GM12878 (cell line): ENCODE measurements around the gene SPRR5. TPM values are rescaled to one million over a fixed set of nuclear protein-coding genes. Genes with fewer than 3 reads are reported as not detected.

Experiments
- ATAC-seq: fragments of 200-7000 bp; cut with Tn5 transposase; 3 replicates; pipeline ENCODE4 v1.9.1; 2020; ENCODE audit warnings: mild to moderate bottlenecking, moderate library complexity
- BruUV-seq: library from RNA; stranded (reverse); fragments of 400-500 nt; replicated peaks from 2 replicates; lab custom pipeline; 2021; lab: Mats Ljungman, UMichigan
- CTCF ChIA-PET: fragments of 300-600 bp; sonication (Branson Sonifier 250); formaldehyde crosslinking; extraction: SDS; loops from one replicate; lab custom pipeline; 2021; ENCODE audit warnings: inconsistent platforms; lab: Yijun Ruan, JAX
- POLR2A ChIA-PET: fragments of 350-600 bp; formaldehyde crosslinking; extraction: SDS; loops from one replicate; lab custom pipeline; 2021; ENCODE audit warnings: inconsistent platforms; lab: Charles Lee
- RAD21 ChIA-PET: fragments of 300-600 bp; sonication (Branson Sonifier 250); formaldehyde crosslinking; loops from one replicate; lab custom pipeline; 2023; ENCODE audit warnings: antibody characterized with exemption; ENCODE audit not compliant: unreplicated experiment; lab: Charles Lee
- SMC1A ChIA-PET: fragments of 300-600 bp; sonication (Branson Sonifier 250); formaldehyde crosslinking; loops from one replicate; lab custom pipeline; 2023; ENCODE audit not compliant: unreplicated experiment, uncharacterized antibody; lab: Charles Lee
- DNase-seq: peaks from one replicate; pipeline ENCODE4 v3.0.0-alpha.2; 2011; ENCODE audit warnings: low read depth, low spot score
- FAIRE-seq: peaks from 3 replicates; lab custom pipeline; 2011; peaks lifted over from hg19 to GRCh38; lab: Jason Lieb, UNC
- H2AFZ ChIP-seq: 2 replicates; pipeline ENCODE4 v1.6.0; 2011; ENCODE audit warnings: low read depth, low read length, control low read depth; ENCODE audit not compliant: control insufficient read depth
- H3K27ac ChIP-seq: 2 replicates; pipeline ENCODE4 v1.5.1; 2011; ENCODE audit warnings: control low read depth; ENCODE audit not compliant: control insufficient read depth, insufficient read depth
- H3K27me3 ChIP-seq, 2 experiments: replicated peaks in 1 of 2; 2 replicates each; pipeline versions ENCODE4 v1.6.0 to v1.6.1; 2011; ENCODE audit warnings: low read length in 1 of 2; ENCODE audit not compliant: control insufficient read depth in 2 of 2, insufficient read depth in 2 of 2
- H3K36me3 ChIP-seq, 2 experiments: 2 replicates each; pipeline ENCODE4 v1.5.1; 2011; ENCODE audit warnings: low read length in 1 of 2; ENCODE audit not compliant: control insufficient read depth in 2 of 2, insufficient read depth in 2 of 2
- H3K4me1 ChIP-seq: 2 replicates; pipeline ENCODE4 v1.6.1; 2011; ENCODE audit warnings: mild to moderate bottlenecking, low read length, moderate library complexity, mixed read lengths; ENCODE audit not compliant: control insufficient read depth, insufficient read depth
- H3K4me2 ChIP-seq: 2 replicates; pipeline ENCODE4 v1.6.0; 2011; ENCODE audit warnings: control low read depth; ENCODE audit not compliant: control insufficient read depth, insufficient read depth
- H3K4me3 ChIP-seq: fragments of 200-600 bp; sonication (generic); 2 replicates; pipeline ENCODE4 v1.5.1; 2016
- H3K79me2 ChIP-seq: 2 replicates; pipeline ENCODE4 v1.6.0; 2011; ENCODE audit warnings: low read length; ENCODE audit not compliant: control insufficient read depth, insufficient read depth
- H3K9ac ChIP-seq: 2 replicates; pipeline ENCODE4 v1.8.0; 2011; ENCODE audit warnings: low read length, control low read depth, mixed read lengths; ENCODE audit not compliant: control insufficient read depth, insufficient read depth
- H3K9me3 ChIP-seq: replicated peaks from 3 replicates; pipeline ENCODE4 v1.5.1; 2011; ENCODE audit warnings: mild to moderate bottlenecking, low read length; ENCODE audit not compliant: control insufficient read depth, insufficient read depth
- H4K20me1 ChIP-seq: 2 replicates; pipeline ENCODE4 v1.6.0; 2011; ENCODE audit not compliant: control insufficient read depth, insufficient read depth
- BACH1 ChIP-seq: fragments of 450-650 bp; IDR thresholded peaks from 2 replicates; pipeline ENCODE4 v1.6.1; 2017; ENCODE audit warnings: mild to moderate bottlenecking, borderline replicate concordance
- FOXK2 ChIP-seq: fragments of 450-650 bp; IDR thresholded peaks from 2 replicates; pipeline ENCODE4 v1.6.1; 2017; ENCODE audit warnings: mild to moderate bottlenecking, moderate library complexity
- FOXM1 ChIP-seq: IDR thresholded peaks from 2 replicates; pipeline ENCODE4 v1.6.1; 2012; ENCODE audit warnings: low read depth, mild to moderate bottlenecking, inconsistent platforms, low read length, moderate library complexity
- HDAC2 ChIP-seq: fragments of 200-600 bp; sonication (generic); IDR thresholded peaks from 2 replicates; pipeline ENCODE4 v1.6.1; 2017
- IKZF2 ChIP-seq, 2 experiments: fragments of 450-650 bp; IDR thresholded peaks; 2 replicates each; pipeline ENCODE4 v1.6.1; 2017; ENCODE audit warnings: mild to moderate bottlenecking in 2 of 2, moderate library complexity in 2 of 2
- JUNB ChIP-seq: IDR thresholded peaks from 2 replicates; pipeline ENCODE4 v1.6.1; 2016; ENCODE audit warnings: antibody characterized with exemption, mild to moderate bottlenecking
- MLLT1 ChIP-seq: fragments of 450-650 bp; IDR thresholded peaks from 2 replicates; pipeline ENCODE4 v1.6.1; 2016; ENCODE audit warnings: mild to moderate bottlenecking
- MTA2 ChIP-seq: fragments of 450-650 bp; IDR thresholded peaks from 2 replicates; pipeline ENCODE4 v1.6.1; 2016; ENCODE audit warnings: low read depth, mild to moderate bottlenecking, moderate library complexity
- MXI1 ChIP-seq: fragments of 150-350 bp; IDR thresholded peaks from 2 replicates; pipeline ENCODE4 v1.6.1; 2011; ENCODE audit warnings: low read depth, mild to moderate bottlenecking, inconsistent platforms, low read length, improper control_type of control experiment
- NFYA ChIP-seq: IDR thresholded peaks from 2 replicates; pipeline ENCODE4 v1.6.1; 2011; ENCODE audit warnings: low read depth, mild to moderate bottlenecking, low read length, improper control_type of control experiment, borderline replicate concordance
- NRF1 ChIP-seq: conservative IDR thresholded peaks from 2 replicates; pipeline ENCODE4 v1.6.1; 2011; ENCODE audit warnings: mild to moderate bottlenecking, low read depth, low read length, improper control_type of control experiment
- PKNOX1 ChIP-seq: fragments of 450-650 bp; IDR thresholded peaks from 2 replicates; pipeline ENCODE4 v1.6.1; 2016; ENCODE audit warnings: mild to moderate bottlenecking
- RAD51 ChIP-seq: fragments of 450-650 bp; IDR thresholded peaks from 2 replicates; pipeline ENCODE4 v1.6.1; 2016; ENCODE audit warnings: moderate library complexity, mild to moderate bottlenecking, inconsistent platforms
- SMAD1 ChIP-seq: fragments of 450-650 bp; IDR thresholded peaks from 2 replicates; pipeline ENCODE4 v1.6.1; 2018; ENCODE audit warnings: mild to moderate bottlenecking, low read depth; ENCODE audit not compliant: partially characterized antibody
- SPI1 ChIP-seq: IDR thresholded peaks from 2 replicates; pipeline ENCODE4 v1.6.1; 2011; ENCODE audit warnings: low read depth, mild to moderate bottlenecking, low read length, moderate library complexity, borderline replicate concordance; ENCODE audit not compliant: insufficient read depth
- ZZZ3 ChIP-seq: IDR thresholded peaks from 2 replicates; pipeline ENCODE4 v1.6.1; 2011; ENCODE audit warnings: low read depth; ENCODE audit not compliant: control insufficient read depth, insufficient read length
- WGBS: methylation state at CpG from one replicate; pipeline ENCODE4 v1.1.6; 2016; ENCODE audit warnings: low lambda C conversion rate; ENCODE audit not compliant: insufficient replicate concordance, insufficient coverage; ENCODE audit errors: missing lambda C conversion rate; 5-methylcytosine and 5-hydroxymethylcytosine counted together
- in situ Hi-C: fragments of 300-500 bp; cut with MboI; formaldehyde crosslinking; loops from 9 replicates; pipeline ENCODE4 v1.14.3; 2018; ENCODE audit warnings: mixed read lengths
- intact Hi-C: fragments of 100-400 bp; cut with micrococcal nuclease; formaldehyde crosslinking; loops from one replicate; pipeline ENCODE4 v1.14.2; 2022; ENCODE audit not compliant: unreplicated experiment
- polyA plus RNA-seq, 11 experiments: library from polyadenylated mRNA; depleted of rRNA in 4 of 11; unstranded in 6 of 11; stranded (reverse) in 5 of 11; fragments of >200 nt; fragmentation: Nextera tagmentation in 4 of 11; fragmentation: Illumina TruSeq in 1 of 11; extraction: Ambion mirVana in 4 of 11; extraction: Trizol in 1 of 11; gene quantifications; 1 replicate in 1 of 11; 2 replicates in 10 of 11; pipeline versions ENCODE4 v1.2.1 to v1.2.3, GENCODE V29; 2011 to 2016; ENCODE audit warnings: inconsistent platforms in 2 of 11, missing spikeins in 2 of 11, low read depth in 1 of 11
- total RNA-seq, 4 experiments: library from RNA; depleted of rRNA in 3 of 4; stranded (reverse); fragments of >200 nt in 3 of 4; fragmentation: Illumina TruSeq in 1 of 4; extraction: Trizol in 1 of 4; gene quantifications; 2 replicates each; pipeline versions ENCODE4 v1.2.1 to v1.2.3, GENCODE V29; 2013 to 2021

Gene SPRR5
- total and polyA plus RNA-seq, 10 of the 15 experiments (the other 5 are each of a cell fraction or from before 2014, with no cell fraction given), result not detected

- ChIA-PET CTCF (no interaction called here), RAD21 (no interaction called here), POLR2A (no interaction called here), SMC1A (no interaction called here)
- H2AFZ ChIP-seq, result no peak overlapping the region
- no peak for TF ChIP-seq NFYA
- no peak for TF ChIP-seq BACH1
- TF ChIP-seq ZZZ3, result no peak
- TF ChIP-seq HDAC2, result no peak
- no peak for TF ChIP-seq FOXM1
- TF ChIP-seq MXI1, result no peak
- TF ChIP-seq RAD51, result no peak
- no peak for TF ChIP-seq SPI1
- TF ChIP-seq NRF1, result no peak
- no peak for TF ChIP-seq SMAD1
- TF ChIP-seq MLLT1, result no peak
- TF ChIP-seq FOXK2, result no peak
- TF ChIP-seq JUNB, result no peak
- no peak for TF ChIP-seq PKNOX1
- no peak for TF ChIP-seq IKZF2 (IDR thresholded peaks at IDR 0.05)
- no peak for TF ChIP-seq MTA2
- no peaks in the 10 kb centered on the region for H3K79me2 ChIP-seq
- no peak for ATAC-seq
- no peak overlapping the region for H3K9ac ChIP-seq
- H3K27me3 ChIP-seq, result no peaks in the 10 kb centered on the region
- FAIRE-seq, result no peak
- H3K4me1 ChIP-seq, result no peaks in the 10 kb centered on the region
- no peak for DNase-seq
- no TSS peak for BruUV-seq
- in situ Hi-C loops, result no loop called here
- H4K20me1 ChIP-seq, result no peaks in the 10 kb centered on the region
- no peaks in the 10 kb centered on the region for H3K36me3 ChIP-seq
- WGBS, result 0% methylated on average over 1 of the region's 1 CpG
- H3K4me3 ChIP-seq, result no peak overlapping the region
- H3K27ac ChIP-seq, result no peak overlapping the region
- no peaks in the 10 kb centered on the region for H3K9me3 ChIP-seq
- H3K4me2 ChIP-seq, result no peak overlapping the region
- intact Hi-C loops, result no loop called here
These were observed 6.4 kb upstream of the SPRR5 start for GRCh38 chr1:152940614-152941013.
